ENCODE measurements around the gene FKBP5. TPM values are rescaled to one million over a fixed set of nuclear protein-coding genes. Genes with fewer than 3 reads are reported as not detected.

FKBP5 gene
- total and polyA plus RNA-seq, 2 donors from 2014 or later = 45.6 to 267 TPM

GRCh38 chr6:35718911-35719381 is 30.2 kb upstream of the FKBP5 start:
- no peak for TF ChIP-seq CTCF (IDR thresholded peaks at IDR 0.05; ENCODE audit: borderline replicate concordance, extremely low read depth, insufficient read depth)

GRCh38 chr6:35718375-35718736 is 29.6 kb upstream of the FKBP5 start:
- TF ChIP-seq CTCF (IDR thresholded peaks at IDR 0.05; ENCODE audit: borderline replicate concordance, extremely low read depth, insufficient read depth) = no peak
- no peaks in the 10 kb centered on the region for H3K36me3 ChIP-seq (ENCODE audit: control insufficient read depth in 2 of 3, insufficient read depth in 3 of 3, low read length in 3 of 3)
- H3K27ac ChIP-seq (ENCODE audit: low read depth in 2 of 2, low read length in 2 of 2) = no peak overlapping the region
- peak overlapping the region in 1 of 3 donors; percentile 12 for H3K9ac ChIP-seq (ENCODE audit: low read length in 3 of 3)
- no peak overlapping the region for H3K4me3 ChIP-seq (ENCODE audit: low read length in 3 of 3)
- H3K9me3 ChIP-seq (ENCODE audit: control insufficient read depth in 2 of 3, insufficient read depth in 1 of 3, low read length in 3 of 3) = no peaks in the 10 kb centered on the region
- DNase-seq (no peak), FAIRE-seq (no peak)
- no peaks in the 10 kb centered on the region for H3K27me3 ChIP-seq (ENCODE audit: control insufficient read depth, insufficient read depth, low read length)
- peaks cover 4 to 30% (median 19%) of the 10 kb centered on the region in 3 donors for H3K4me1 ChIP-seq (ENCODE audit: control insufficient read depth in 2 of 3, insufficient read depth in 2 of 3, low read depth in 1 of 3, low read length in 3 of 3)
- intact Hi-C loops (cut with DNase I) = no loop called here

More at GRCh38 chr6:35718911-35719381, 30.2 kb upstream of the FKBP5 start:
- H3K36me3 ChIP-seq (ENCODE audit: control insufficient read depth in 2 of 3, insufficient read depth in 3 of 3, low read length in 3 of 3) = no peaks in the 10 kb centered on the region
- FAIRE-seq (no peak), DNase-seq (peak in 3 of 5 donors; percentile 56 to 78 (median 63))
- peak overlapping the region in 1 of 3 donors; percentile 6 for H3K9ac ChIP-seq (ENCODE audit: low read length in 3 of 3)
- intact Hi-C loops (cut with DNase I) = no loop called here
- H3K4me1 ChIP-seq (ENCODE audit: control insufficient read depth in 2 of 3, insufficient read depth in 2 of 3, low read depth in 1 of 3, low read length in 3 of 3) = peaks cover 4 to 32% (median 19%) of the 10 kb centered on the region in 3 donors
- H3K27me3 ChIP-seq (ENCODE audit: control insufficient read depth, insufficient read depth, low read length) = no peaks in the 10 kb centered on the region
- no peaks in the 10 kb centered on the region for H3K9me3 ChIP-seq (ENCODE audit: control insufficient read depth in 2 of 3, insufficient read depth in 1 of 3, low read length in 3 of 3)
- H3K27ac ChIP-seq (ENCODE audit: low read depth in 2 of 2, low read length in 2 of 2) = peak overlapping the region; percentile 48
- H3K4me3 ChIP-seq (ENCODE audit: low read length in 3 of 3) = no peak overlapping the region

GRCh38 chr6:35717449-35718374 is 29.0 kb upstream of the FKBP5 start:
- no peaks in the 10 kb centered on the region for H3K36me3 ChIP-seq (ENCODE audit: control insufficient read depth in 2 of 3, insufficient read depth in 3 of 3, low read length in 3 of 3)
- peak overlapping the region in 1 of 3 donors; percentile 12 for H3K9ac ChIP-seq (ENCODE audit: low read length in 3 of 3)
- peaks cover 4 to 29% (median 19%) of the 10 kb centered on the region in 3 donors for H3K4me1 ChIP-seq (ENCODE audit: control insufficient read depth in 2 of 3, insufficient read depth in 2 of 3, low read depth in 1 of 3, low read length in 3 of 3)
- no peaks in the 10 kb centered on the region for H3K9me3 ChIP-seq (ENCODE audit: control insufficient read depth in 2 of 3, insufficient read depth in 1 of 3, low read length in 3 of 3)
- FAIRE-seq = no peak
- no peaks in the 10 kb centered on the region for H3K27me3 ChIP-seq (ENCODE audit: control insufficient read depth, insufficient read depth, low read length)
- intact Hi-C loops (cut with DNase I) = no loop called here
- H3K27ac ChIP-seq (ENCODE audit: low read depth in 2 of 2, low read length in 2 of 2) = no peak overlapping the region
- DNase-seq = no peak
- TF ChIP-seq CTCF (IDR thresholded peaks at IDR 0.05; ENCODE audit: borderline replicate concordance, extremely low read depth, insufficient read depth) = no peak
- H3K4me3 ChIP-seq (ENCODE audit: low read length in 3 of 3) = no peak overlapping the region

Data from kidney (tissue), 14 donors.